OCI-LY1 (cell line): ENCODE results near the gene ATAD3C.
A peak's percentile ranks its signal among the peaks of the same experiment; 100 is the strongest.

Experiments
- H2AFZ ChIP-seq: fragments of 200-600 bp; sonication (generic), shearing (Covaris generic); 2 replicates; pipeline ENCODE4 v1.6.0; 2014; ENCODE audit warnings: antibody characterized with exemption, mild to moderate bottlenecking, low read length
- H3F3A ChIP-seq: fragments of 200-600 bp; sonication (generic), shearing (Covaris generic); 2 replicates; pipeline ENCODE4 v1.6.0; 2014; ENCODE audit warnings: mild to moderate bottlenecking, antibody characterized with exemption, low read length, moderate library complexity; ENCODE audit not compliant: insufficient read depth
- H3K27ac ChIP-seq: fragments of 200-600 bp; sonication (generic); 2 replicates; pipeline ENCODE4 v1.5.1; 2014; ENCODE audit warnings: low read length, mixed run types, mild to moderate bottlenecking, low read depth; ENCODE audit not compliant: poor library complexity, severe bottlenecking
- H3K27me3 ChIP-seq: fragments of 200-600 bp; sonication (generic); 2 replicates; pipeline ENCODE4 v1.6.0; 2014; ENCODE audit warnings: antibody characterized with exemption, mild to moderate bottlenecking, low read length, moderate library complexity; ENCODE audit not compliant: insufficient read depth
- H3K36me3 ChIP-seq: fragments of 200-600 bp; sonication (generic); 2 replicates; pipeline ENCODE4 v1.6.1; 2014; ENCODE audit warnings: mild to moderate bottlenecking, antibody characterized with exemption, low read length, moderate library complexity, mixed read lengths; ENCODE audit not compliant: insufficient read depth
- H3K4me1 ChIP-seq: fragments of 200-600 bp; sonication (generic); 2 replicates; pipeline ENCODE4 v1.5.1; 2014; ENCODE audit warnings: mild to moderate bottlenecking, low read length, moderate library complexity; ENCODE audit not compliant: insufficient read depth, severe bottlenecking
- H3K4me2 ChIP-seq: fragments of 200-600 bp; sonication (generic), shearing (Covaris generic); 2 replicates; pipeline ENCODE4 v1.6.1; 2014; ENCODE audit warnings: low read length
- H3K4me3 ChIP-seq: fragments of 200-600 bp; sonication (generic); 2 replicates; pipeline ENCODE4 v1.5.1; 2014; ENCODE audit warnings: low read length, low read depth, mild to moderate bottlenecking, mixed read lengths; ENCODE audit not compliant: poor library complexity, severe bottlenecking
- H3K79me2 ChIP-seq: fragments of 200-600 bp; shearing (Covaris generic); 2 replicates; pipeline ENCODE4 v1.6.1; 2016; ENCODE audit warnings: mixed run types, low read length, mixed read lengths; ENCODE audit not compliant: insufficient read depth
- H3K9ac ChIP-seq: fragments of 200-600 bp; sonication (generic), shearing (Covaris generic); 2 replicates; pipeline ENCODE4 v1.6.1; 2014; ENCODE audit warnings: mild to moderate bottlenecking, low read length, mixed read lengths
- H3K9me2 ChIP-seq: fragments of 200-600 bp; sonication (generic), shearing (Covaris generic); 2 replicates; pipeline ENCODE4 v1.6.1; 2014; ENCODE audit warnings: low read depth, mild to moderate bottlenecking, low read length, mixed read lengths
- H3K9me3 ChIP-seq: fragments of 200-600 bp; shearing (Covaris generic); 2 replicates; pipeline ENCODE4 v1.6.1; 2014; ENCODE audit warnings: low read length, mixed read lengths
- H4K20me1 ChIP-seq: fragments of 200-600 bp; sonication (generic), shearing (Covaris generic); 2 replicates; pipeline ENCODE4 v1.6.0; 2016; ENCODE audit warnings: mild to moderate bottlenecking, low read length; ENCODE audit not compliant: insufficient read depth
- EZH2 ChIP-seq: fragments of 200-600 bp; sonication (generic), shearing (Covaris generic); IDR thresholded peaks from 2 replicates; pipeline ENCODE4 v1.8.0; 2017; ENCODE audit warnings: borderline replicate concordance, mixed run types, mild to moderate bottlenecking, antibody characterized with exemption, low read length, moderate library complexity, mixed read lengths
- TF ChIP-seq, protein P1 (sequence below): fragments of 200-600 bp; sonication (generic), shearing (Covaris generic); IDR thresholded peaks from 2 replicates; pipeline ENCODE4 v1.5.1; 2017; ENCODE audit warnings: mild to moderate bottlenecking, antibody characterized with exemption, low read length, moderate library complexity, mixed read lengths

ATAD3C gene, protein sequence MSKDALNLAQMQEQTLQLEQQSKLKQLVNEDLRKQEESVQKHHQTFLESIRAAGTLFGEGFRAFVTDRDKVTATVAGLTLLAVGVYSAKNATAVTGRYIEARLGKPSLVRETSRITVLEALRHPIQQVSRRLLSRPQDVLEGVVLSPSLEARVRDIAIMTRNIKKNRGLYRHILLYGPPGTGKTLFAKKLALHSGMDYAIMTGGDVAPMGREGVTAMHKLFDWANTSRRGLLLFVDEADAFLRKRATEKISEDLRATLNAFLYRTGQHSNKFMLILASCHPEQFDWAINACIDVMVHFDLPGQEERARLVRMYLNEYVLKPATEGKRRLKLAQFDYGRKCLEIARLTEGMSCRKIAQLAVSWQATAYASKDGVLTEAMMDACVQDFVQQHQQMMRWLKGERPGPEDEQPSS

DNA sequence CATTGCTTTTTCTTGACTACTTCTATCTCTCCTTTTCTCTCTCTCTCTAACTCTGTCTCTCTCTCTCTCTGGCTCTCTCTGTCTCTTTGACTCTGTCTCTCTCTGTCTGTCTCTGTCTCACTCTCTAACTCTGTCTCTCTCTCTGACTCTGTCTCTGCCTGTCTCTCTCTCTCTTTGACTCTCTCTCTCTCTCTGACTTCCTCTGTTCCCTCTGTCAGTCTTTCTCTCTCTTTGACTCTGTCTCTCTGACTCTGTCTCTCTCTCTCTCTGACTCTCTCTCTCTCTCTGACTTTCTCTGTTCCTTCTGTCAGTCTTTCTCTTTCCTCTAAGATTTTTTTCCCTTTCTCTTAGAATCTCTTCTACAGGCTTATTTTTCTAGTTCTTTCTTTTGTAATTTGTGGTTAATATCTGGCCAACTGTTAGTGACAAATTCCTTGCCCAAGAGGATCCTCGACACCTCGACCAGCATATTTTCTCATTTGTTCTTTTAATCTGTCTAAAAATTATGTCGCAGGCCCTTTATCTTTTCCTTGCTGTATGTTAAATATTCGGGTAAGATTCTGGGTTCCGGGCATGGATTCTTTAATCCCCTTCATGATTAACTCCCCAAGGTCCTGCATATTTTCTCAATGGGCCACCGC is at the start of gene ATAD3C:
Gene ATAD3C, plus strand, starts transcription at position 591 of the 641 bp plus-strand sequence. CDS start 995 bp downstream, outside the sequence.
- H4K20me1 ChIP-seq = no peaks in the 10 kb centered on the region
- H3K27ac ChIP-seq = no peak within 1 kb of the TSS
- no peaks in the 10 kb centered on the region for H3K9me2 ChIP-seq
- no peaks in the 10 kb centered on the region for H3K79me2 ChIP-seq
- no peaks in the 10 kb centered on the region for H3F3A ChIP-seq
- no peak for TF ChIP-seq EZH2
- TF ChIP-seq, protein P1, sequence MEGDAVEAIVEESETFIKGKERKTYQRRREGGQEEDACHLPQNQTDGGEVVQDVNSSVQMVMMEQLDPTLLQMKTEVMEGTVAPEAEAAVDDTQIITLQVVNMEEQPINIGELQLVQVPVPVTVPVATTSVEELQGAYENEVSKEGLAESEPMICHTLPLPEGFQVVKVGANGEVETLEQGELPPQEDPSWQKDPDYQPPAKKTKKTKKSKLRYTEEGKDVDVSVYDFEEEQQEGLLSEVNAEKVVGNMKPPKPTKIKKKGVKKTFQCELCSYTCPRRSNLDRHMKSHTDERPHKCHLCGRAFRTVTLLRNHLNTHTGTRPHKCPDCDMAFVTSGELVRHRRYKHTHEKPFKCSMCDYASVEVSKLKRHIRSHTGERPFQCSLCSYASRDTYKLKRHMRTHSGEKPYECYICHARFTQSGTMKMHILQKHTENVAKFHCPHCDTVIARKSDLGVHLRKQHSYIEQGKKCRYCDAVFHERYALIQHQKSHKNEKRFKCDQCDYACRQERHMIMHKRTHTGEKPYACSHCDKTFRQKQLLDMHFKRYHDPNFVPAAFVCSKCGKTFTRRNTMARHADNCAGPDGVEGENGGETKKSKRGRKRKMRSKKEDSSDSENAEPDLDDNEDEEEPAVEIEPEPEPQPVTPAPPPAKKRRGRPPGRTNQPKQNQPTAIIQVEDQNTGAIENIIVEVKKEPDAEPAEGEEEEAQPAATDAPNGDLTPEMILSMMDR = no peak
- 0 out of 2 replicates have a peak, but pooled peaks cover 4% of the 10 kb centered on the region for H3K27me3 ChIP-seq
- no peaks in the 10 kb centered on the region for H3K4me1 ChIP-seq
- H3K9me3 ChIP-seq = no peaks in the 10 kb centered on the region
- H3K36me3 ChIP-seq = no peaks in the 10 kb centered on the region
- H3K9ac ChIP-seq = no peak within 1 kb of the TSS
- H3K4me3 ChIP-seq = no peak within 1 kb of the TSS
- no peak within 1 kb of the TSS for H3K4me2 ChIP-seq
- H2AFZ ChIP-seq = no peak within 1 kb of the TSS

DNA sequence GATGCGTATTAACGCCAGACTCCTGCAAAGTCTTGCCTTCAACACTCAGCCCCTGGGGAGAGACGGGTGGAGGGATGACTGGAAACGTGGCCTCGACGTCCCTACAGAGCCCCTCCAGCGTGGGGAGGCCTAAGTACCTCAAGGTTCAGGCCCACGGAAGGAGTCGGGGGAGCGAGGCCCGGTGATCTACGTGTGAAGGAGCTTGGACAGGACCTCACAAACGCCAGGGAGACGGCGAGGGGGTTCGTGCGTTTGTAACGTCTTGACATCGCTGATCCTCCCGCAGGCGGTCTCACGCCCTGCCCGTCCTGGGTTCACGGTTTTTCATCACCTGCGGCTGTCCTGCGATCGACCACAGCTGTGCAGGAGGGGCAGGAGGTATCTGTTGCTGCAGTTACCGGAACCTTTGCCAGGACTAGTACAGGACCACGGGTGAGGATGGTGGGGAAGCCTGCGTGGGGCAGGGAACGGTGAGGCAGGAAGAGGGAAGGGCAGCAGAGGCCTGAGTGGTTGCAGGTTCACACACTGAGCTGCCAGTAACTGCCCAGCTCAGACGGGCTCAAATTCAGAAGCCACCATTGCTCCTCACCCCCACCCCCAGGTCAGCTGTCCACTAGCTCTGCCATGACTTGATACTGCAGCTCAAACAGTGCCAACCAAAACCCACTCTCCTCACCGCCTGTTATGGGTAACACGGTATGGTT is 49.5 kb upstream of the ATAD3C start:
- peaks cover 33% of the 10 kb centered on the region for H3K4me1 ChIP-seq
- H3K9me2 ChIP-seq = no peaks in the 10 kb centered on the region
- no peaks in the 10 kb centered on the region for H3F3A ChIP-seq
- H3K9ac ChIP-seq = peak overlapping the region; percentile 98
- peak overlapping the region; percentile 98 for H3K4me2 ChIP-seq
- peak overlapping the region; percentile 98 for H3K4me3 ChIP-seq
- no peak overlapping the region for H2AFZ ChIP-seq
- no peaks in the 10 kb centered on the region for H4K20me1 ChIP-seq
- H3K36me3 ChIP-seq = peaks cover 81% of the 10 kb centered on the region
- no peaks in the 10 kb centered on the region for H3K9me3 ChIP-seq
- peaks cover 24% of the 10 kb centered on the region for H3K79me2 ChIP-seq
- H3K27ac ChIP-seq = peak overlapping the region; percentile 55
- no peaks in the 10 kb centered on the region for H3K27me3 ChIP-seq
- TF ChIP-seq, protein P1 = no peak
- no peak for TF ChIP-seq EZH2

DNA sequence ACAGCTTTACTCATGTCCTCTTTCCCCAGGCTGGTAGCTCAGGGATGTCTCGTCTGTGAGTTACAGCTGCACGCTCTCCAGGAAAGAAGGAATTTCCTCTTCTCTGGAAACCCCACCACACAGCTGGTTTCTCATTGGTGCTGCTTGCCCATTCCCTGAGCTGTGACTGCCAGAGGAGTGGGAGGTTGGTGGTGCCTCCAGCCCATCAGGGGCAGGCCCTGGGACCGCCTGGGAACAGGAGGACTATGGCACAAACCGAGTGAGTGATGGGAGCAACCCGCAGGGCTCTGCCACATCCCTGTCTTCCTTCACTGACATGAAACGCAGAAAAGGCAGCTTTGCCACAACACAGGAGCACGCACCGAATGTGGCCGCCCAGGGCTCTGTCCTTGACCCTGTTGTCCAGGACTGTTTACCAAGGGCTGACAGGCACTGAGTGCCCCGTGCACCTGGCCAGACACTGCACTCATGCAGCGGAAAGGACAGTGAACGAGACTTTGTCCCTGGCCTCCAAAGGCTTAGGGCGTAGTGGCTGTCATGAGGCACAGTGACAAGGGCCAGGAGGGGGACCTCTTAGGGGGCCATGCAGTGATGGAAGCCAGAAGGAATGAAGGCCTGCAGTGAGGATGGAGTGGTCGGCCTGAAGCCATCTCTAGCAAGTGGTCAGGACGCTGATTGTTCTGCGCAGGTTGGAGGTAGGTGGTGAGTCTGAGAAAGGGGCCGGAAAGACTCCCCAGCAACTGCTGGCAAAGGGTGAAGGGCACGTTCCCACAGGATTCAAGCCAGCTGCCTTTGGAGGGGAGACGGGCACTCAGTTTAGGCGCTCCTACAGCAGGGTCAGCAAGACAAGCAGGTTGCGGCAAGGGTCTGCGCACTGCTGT is 48.7 kb upstream of the ATAD3C start:
- H3K9ac ChIP-seq = peak overlapping the region; percentile 98
- H4K20me1 ChIP-seq = no peaks in the 10 kb centered on the region
- peaks cover 38% of the 10 kb centered on the region for H3K4me1 ChIP-seq
- no peaks in the 10 kb centered on the region for H3K9me3 ChIP-seq
- peak overlapping the region; percentile 98 for H3K4me2 ChIP-seq
- peaks cover 28% of the 10 kb centered on the region for H3K79me2 ChIP-seq
- H2AFZ ChIP-seq = no peak overlapping the region
- H3K36me3 ChIP-seq = peaks cover 81% of the 10 kb centered on the region
- H3F3A ChIP-seq = no peaks in the 10 kb centered on the region
- TF ChIP-seq, protein P1 = no peak
- TF ChIP-seq EZH2 = no peak
- no peaks in the 10 kb centered on the region for H3K27me3 ChIP-seq
- peak overlapping the region; percentile 98 for H3K4me3 ChIP-seq
- no peaks in the 10 kb centered on the region for H3K9me2 ChIP-seq
- H3K27ac ChIP-seq = peak overlapping the region; percentile 55
